Thymus (tissue), 11 donors: ENCODE results near the gene LGR6. TPM values are rescaled to one million over a fixed set of nuclear protein-coding genes. Genes with fewer than 3 reads are reported as not detected.
"Not testable (repeated sequence)": the region's sequence is repeated elsewhere in the genome, so short reads cannot be mapped to it uniquely, and the experiment has no call there.

Experiments used
- DNase-seq, 9 donors: peaks; one replicate each; pipeline ENCODE4 v3.0.0-alpha.2; 2013; ENCODE audit warnings: low spot score in 9 of 9, low read depth in 6 of 9, missing footprints in 1 of 9
- H3K27ac ChIP-seq, 2 donors: one replicate each; pipeline ENCODE4 v1.5.1; 2013; ENCODE audit warnings: control low read depth in 1 of 2, low read depth in 1 of 2, low read length in 1 of 2, mild to moderate bottlenecking in 1 of 2, moderate library complexity in 1 of 2
- H3K27me3 ChIP-seq, 2 donors: one replicate each; pipeline ENCODE4 v1.5.1; 2013; ENCODE audit warnings: low read length in 1 of 2; ENCODE audit not compliant: control insufficient read depth in 2 of 2, insufficient read depth in 1 of 2
- H3K36me3 ChIP-seq, 2 donors: one replicate each; pipeline ENCODE4 v1.5.1; 2013; ENCODE audit warnings: low read length in 1 of 2, mild to moderate bottlenecking in 1 of 2, moderate library complexity in 1 of 2; ENCODE audit not compliant: control insufficient read depth in 2 of 2, insufficient read depth in 2 of 2
- H3K4me1 ChIP-seq, 2 donors: one replicate each; pipeline ENCODE4 v1.5.1; 2013; ENCODE audit warnings: low read length in 2 of 2; ENCODE audit not compliant: control insufficient read depth in 2 of 2, insufficient read depth in 2 of 2
- H3K4me3 ChIP-seq, 2 donors: one replicate each; pipeline ENCODE4 v1.5.1; 2013; ENCODE audit warnings: low read length in 2 of 2, control low read depth in 1 of 2, mild to moderate bottlenecking in 1 of 2
- H3K9me3 ChIP-seq, 2 donors: one replicate each; pipeline ENCODE4 v1.5.1; 2013; ENCODE audit warnings: low read length in 1 of 2, mild to moderate bottlenecking in 1 of 2; ENCODE audit not compliant: control insufficient read depth in 2 of 2, insufficient read depth in 1 of 2
- WGBS: extraction: QIAGEN DNeasy Blood & Tissue Kit; methylation state at CpG from one replicate; pipeline ENCODE4 v1.1.7; 2013; 5-methylcytosine and 5-hydroxymethylcytosine counted together
- polyA plus RNA-seq: library from polyadenylated mRNA; stranded (reverse); fragments of 200-250 nt; gene quantifications from one replicate; pipeline ENCODE4 v1.2.3, GENCODE V29; 2013
- total RNA-seq: library from RNA; stranded (reverse); fragments of 120-200 nt; gene quantifications from one replicate; pipeline ENCODE4 v1.2.4, GENCODE V29; 2013
- donor health status: healthy.

LGR6 gene
- total and polyA plus RNA-seq, 2 donors, result 0.05 to 1.0 TPM

- Histone ChIP-seq H3K4me3 (no peak overlapping the region), H3K27ac (no peak overlapping the region), H3K4me1 (no peaks in the 10 kb centered on the region), H3K9me3 (no peaks in the 10 kb centered on the region), H3K36me3 (no peaks in the 10 kb centered on the region), H3K27me3 (peaks cover 0 to 17% of the 10 kb centered on the region in 2 donors)
- no peak for DNase-seq
- 81% methylated on average over 8 of the region's 8 CpGs for WGBS
Observed at GRCh38 chr1:202254454-202255252, 61.1 kb downstream of the LGR6 start.

DNA sequence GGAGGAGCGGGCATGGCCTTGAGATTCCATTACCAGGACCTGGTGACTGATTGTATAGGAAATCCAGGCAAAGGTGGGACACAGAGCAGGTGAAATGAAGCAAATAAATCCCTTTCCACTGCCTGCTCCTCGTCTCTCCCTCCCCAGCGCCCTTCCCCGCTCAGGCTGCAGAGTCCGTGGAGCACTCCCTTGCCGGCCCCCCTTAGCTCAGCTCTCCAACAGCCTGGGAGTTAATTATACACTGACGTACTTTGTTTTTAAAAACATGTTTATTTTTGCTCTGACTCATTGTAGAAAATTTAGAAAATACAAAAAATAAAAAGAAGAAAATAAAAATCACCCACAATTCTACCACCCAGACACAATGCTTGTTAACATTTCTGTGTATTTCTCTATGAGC, 61.7 kb downstream of the LGR6 start:
- Histone ChIP-seq H3K9me3 (no peaks in the 10 kb centered on the region), H3K4me3 (no peak overlapping the region), H3K27me3 (peaks cover 0 to 17% of the 10 kb centered on the region in 2 donors), H3K4me1 (no peaks in the 10 kb centered on the region), H3K36me3 (no peaks in the 10 kb centered on the region), H3K27ac (no peak overlapping the region)
- DNase-seq, result no peak
- 94% methylated on average over 7 of the region's 7 CpGs for WGBS

DNA sequence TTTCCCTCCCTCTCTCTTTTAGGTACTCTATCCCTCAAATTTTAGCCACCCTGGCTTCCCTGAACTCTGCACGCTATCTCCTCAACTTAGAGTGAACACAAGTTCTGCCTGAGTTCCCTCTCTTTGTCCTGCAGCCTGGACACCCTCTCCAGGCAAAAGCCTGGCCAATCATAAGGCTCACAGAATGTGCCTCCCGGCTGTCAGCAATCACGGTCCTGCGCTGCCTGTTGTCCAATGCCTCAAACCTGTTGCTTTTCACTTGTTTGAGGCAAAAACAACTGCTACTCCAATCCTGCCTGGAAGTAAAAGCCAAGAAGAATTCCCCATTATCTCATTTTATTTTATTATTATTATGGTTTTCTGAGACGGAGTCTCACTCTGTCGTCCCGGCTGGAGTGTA, 66.1 kb downstream of the LGR6 start:
- Histone ChIP-seq H3K36me3 (no peaks in the 10 kb centered on the region), H3K9me3 (no peaks in the 10 kb centered on the region), H3K27ac (no peak overlapping the region), H3K4me3 (no peak overlapping the region), H3K27me3 (peaks cover 0 to 11% of the 10 kb centered on the region in 2 donors), H3K4me1 (no peaks in the 10 kb centered on the region)
- DNase-seq, result no peak
- 95% methylated on average over 7 of the region's 7 CpGs for WGBS

- not testable (repeated sequence) for H3K27ac ChIP-seq, H3K36me3 ChIP-seq, H3K9me3 ChIP-seq, DNase-seq, H3K4me1 ChIP-seq, H3K4me3 ChIP-seq
- 97% methylated on average over 3 of the region's 4 CpGs for WGBS
- peaks cover under 1 to 16% of the 10 kb centered on the region in 2 donors for H3K27me3 ChIP-seq
Observed at GRCh38 chr1:202261209-202261958, 67.8 kb downstream of the LGR6 start.

GRCh38 chr1:202263628-202264027, 70.0 kb downstream of the LGR6 start:
- 90% methylated on average over 2 of the region's 2 CpGs for WGBS

DNA sequence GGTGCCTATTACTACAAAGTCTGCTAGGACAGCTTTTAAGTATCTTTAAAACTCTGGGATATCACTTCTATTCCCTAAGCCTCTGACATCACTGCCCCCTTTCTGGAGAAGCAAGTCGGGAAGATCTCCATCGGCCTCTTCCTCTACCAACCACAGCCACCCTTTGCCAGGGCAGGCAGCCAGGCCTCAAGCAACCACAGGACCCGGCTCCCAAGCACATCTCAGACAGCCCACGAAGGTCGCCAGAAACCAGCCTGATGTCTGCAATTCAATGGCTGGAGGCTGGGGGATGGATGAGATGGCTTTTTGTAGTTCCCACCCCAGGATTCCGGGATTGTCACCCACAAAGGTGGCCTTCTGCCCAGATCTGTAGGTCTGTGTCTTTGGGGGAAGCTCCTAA, 70.7 kb downstream of the LGR6 start:
- WGBS, result 18% methylated on average over 6 of the region's 6 CpGs
- Histone ChIP-seq H3K9me3 (no peaks in the 10 kb centered on the region), H3K27ac (no peak overlapping the region), H3K4me3 (no peak overlapping the region), H3K36me3 (no peaks in the 10 kb centered on the region), H3K4me1 (no peaks in the 10 kb centered on the region), H3K27me3 (peaks cover 3 to 23% of the 10 kb centered on the region in 2 donors)
- no peak for DNase-seq

More at GRCh38 chr1:202263628-202264027, 70.0 kb downstream of the LGR6 start:
- peaks cover 3 to 23% of the 10 kb centered on the region in 2 donors for H3K27me3 ChIP-seq
- no peak overlapping the region for H3K4me3 ChIP-seq
- H3K27ac ChIP-seq, result no peak overlapping the region
- H3K36me3 ChIP-seq, result no peaks in the 10 kb centered on the region
- no peak for DNase-seq
- no peaks in the 10 kb centered on the region for H3K9me3 ChIP-seq
- no peaks in the 10 kb centered on the region for H3K4me1 ChIP-seq

DNA sequence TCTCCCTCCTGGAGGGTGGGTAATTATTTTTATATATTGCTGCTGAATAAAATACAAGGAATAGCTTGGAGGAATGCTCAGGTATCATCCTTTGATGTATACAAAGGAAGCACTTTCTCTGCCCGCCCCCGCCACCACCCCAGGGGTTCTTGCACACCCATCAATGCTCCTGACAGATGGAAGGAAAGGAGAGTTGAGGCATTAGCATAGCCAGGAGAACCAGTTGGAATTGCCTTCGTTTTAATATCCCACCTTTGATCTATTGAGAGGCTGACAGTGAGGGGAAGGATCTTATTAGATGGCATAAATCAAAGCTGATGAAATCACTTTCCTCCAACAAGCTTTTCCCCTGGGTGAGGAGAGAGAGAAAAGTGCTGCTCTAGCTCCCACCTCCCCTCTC, 71.1 kb downstream of the LGR6 start:
- H3K27me3 ChIP-seq, result peaks cover 3 to 24% of the 10 kb centered on the region in 2 donors
- 71% methylated on average over 3 of the region's 3 CpGs for WGBS
- no peak overlapping the region for H3K4me3 ChIP-seq
- no peaks in the 10 kb centered on the region for H3K9me3 ChIP-seq
- DNase-seq, result no peak
- no peak overlapping the region for H3K27ac ChIP-seq
- no peaks in the 10 kb centered on the region for H3K36me3 ChIP-seq
- H3K4me1 ChIP-seq, result no peaks in the 10 kb centered on the region

GRCh38 chr1:202266061-202266765, 72.6 kb downstream of the LGR6 start:
- DNase-seq, result no peak
- whole genome bisulfite sequencing, result 98% methylated on average over 9 of the region's 9 CpGs
- Histone ChIP-seq H3K9me3 (no peaks in the 10 kb centered on the region), H3K4me1 (no peaks in the 10 kb centered on the region), H3K4me3 (no peak overlapping the region), H3K36me3 (no peaks in the 10 kb centered on the region), H3K27ac (no peak overlapping the region), H3K27me3 (peaks cover 3 to 30% of the 10 kb centered on the region in 2 donors)

DNA sequence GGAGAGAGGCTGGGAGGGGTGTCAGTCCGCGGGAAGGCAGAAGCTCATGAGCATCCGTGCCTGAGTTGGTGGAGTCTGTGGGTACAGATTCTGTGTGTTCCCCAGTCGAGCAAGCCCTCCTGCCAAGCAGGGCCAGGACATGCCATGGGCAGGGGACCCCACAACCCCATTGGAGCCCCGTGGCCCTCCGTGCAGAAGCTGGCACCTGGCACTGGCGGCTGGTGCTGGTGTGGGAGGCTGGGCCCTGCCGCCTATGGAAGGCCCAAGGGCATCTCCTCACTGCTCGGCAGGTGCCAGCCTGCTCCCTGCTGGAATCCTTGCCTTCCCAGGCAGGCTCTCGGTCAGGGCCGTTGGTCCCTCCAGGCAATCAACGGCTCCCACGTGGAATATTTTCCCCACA, 74.4 kb downstream of the LGR6 start:
- 95% methylated on average over 13 of the region's 13 CpGs for WGBS
- H3K27ac ChIP-seq, result no peak overlapping the region
- no peak for DNase-seq
- H3K4me3 ChIP-seq, result no peak overlapping the region
- H3K9me3 ChIP-seq, result no peaks in the 10 kb centered on the region
- no peaks in the 10 kb centered on the region for H3K36me3 ChIP-seq
- peaks cover 3 to 30% of the 10 kb centered on the region in 2 donors for H3K27me3 ChIP-seq
- no peaks in the 10 kb centered on the region for H3K4me1 ChIP-seq
